ENCODE measurements around the gene SYN1. TPM values are rescaled to one million over a fixed set of nuclear protein-coding genes. Genes with fewer than 3 reads are reported as not detected.
"Not testable (repeated sequence)": the region's sequence is repeated elsewhere in the genome, so short reads cannot be mapped to it uniquely, and the experiment has no call there.

The SYN1 gene
- total RNA-seq (2014; rRNA removed; shearing (Covaris generic); ENCODE audit: low replicate concordance), result 0.26 TPM in 1 of 2 replicates, not detected in the other

- Histone ChIP-seq H3K4me3 (peak within 1 kb of the TSS; percentile 18; the same call in 1 of the 2 replicates), H3K9me3 (no peaks in the 10 kb centered on the region), H3K27me3 (no peaks in the 10 kb centered on the region), H3K36me3 (no peaks in the 10 kb centered on the region)
- DNase-seq, result peak; percentile 72
Observed at GRCh38 chrX:47619486-47620302, at the start of gene SYN1. Gene SYN1 (minus strand): TSS chrX:47619857. CDS start chrX:47619728, 129 bp downstream.

DNA sequence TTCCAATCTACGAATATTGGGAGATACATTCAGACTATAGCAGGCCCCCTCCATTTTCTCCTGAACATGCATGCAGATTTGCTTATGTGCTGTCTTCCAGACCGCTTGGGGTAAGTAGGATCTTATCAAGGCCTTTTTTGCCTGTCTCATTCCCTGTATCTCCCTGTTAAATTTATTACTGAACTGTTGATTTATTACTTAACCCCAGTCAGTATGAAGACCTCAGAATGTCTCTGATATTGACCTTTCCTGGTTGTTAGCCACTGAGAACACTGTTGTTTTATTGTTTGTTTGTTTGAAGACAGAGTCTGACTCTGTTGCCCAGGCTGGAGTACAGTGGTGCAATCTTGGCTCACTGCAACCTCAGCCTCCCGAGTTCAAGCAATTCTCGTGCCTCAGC, 46.1 kb upstream of the SYN1 start:
- H3K4me3 ChIP-seq, H3K36me3 ChIP-seq, H3K9me3 ChIP-seq, H3K27me3 ChIP-seq, DNase-seq: not testable (repeated sequence)

DNA sequence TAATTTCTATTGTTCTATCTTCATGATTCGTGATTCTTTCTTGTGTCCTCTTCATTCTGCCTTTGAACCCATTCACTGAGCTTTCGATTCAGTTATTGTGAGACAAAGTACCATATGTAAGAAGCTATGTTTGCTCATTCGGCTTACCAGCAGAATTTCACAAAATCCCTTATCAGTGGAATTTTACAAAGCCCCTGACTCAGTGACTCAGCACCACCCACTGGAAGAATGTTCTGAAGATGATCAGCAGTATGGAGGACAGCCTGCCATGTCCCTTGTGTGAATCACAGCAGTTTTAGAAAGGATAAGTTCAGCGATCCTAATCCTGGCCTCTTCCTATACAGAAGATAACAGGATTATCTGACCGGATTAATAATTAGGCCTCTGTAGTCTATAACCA, 45.1 kb upstream of the SYN1 start:
- no peak for DNase-seq
- Histone ChIP-seq H3K4me3 (no peak overlapping the region), H3K9me3 (no peaks in the 10 kb centered on the region)

DNA sequence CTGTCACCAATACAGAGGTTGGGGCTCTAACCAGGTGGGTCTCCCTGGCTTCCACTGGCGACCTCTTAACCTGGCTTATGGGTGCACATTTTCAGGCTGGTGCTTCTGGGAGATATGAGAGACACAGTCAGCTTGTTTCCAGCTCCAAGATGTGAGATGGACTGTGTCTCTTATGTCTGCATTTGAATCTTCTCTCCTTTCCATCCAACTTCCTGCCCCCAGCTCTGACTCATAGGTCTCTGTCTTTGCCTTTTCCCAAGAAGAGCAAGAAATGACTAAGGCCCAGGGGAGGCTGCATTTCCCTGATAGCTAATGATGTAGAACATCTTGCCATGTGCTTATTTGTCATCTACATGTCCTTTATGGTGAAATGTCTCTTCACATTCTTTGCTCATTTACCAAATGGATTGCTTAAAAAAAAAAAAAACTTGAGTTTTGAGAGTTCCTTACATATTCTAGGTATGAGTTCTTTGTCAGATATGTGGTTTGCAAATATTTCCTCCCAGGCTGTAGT, 42.5 kb upstream of the SYN1 start:
- Histone ChIP-seq H3K9me3 (no peaks in the 10 kb centered on the region), H3K27me3 (no peaks in the 10 kb centered on the region), H3K4me3 (no peak overlapping the region), H3K36me3 (peaks cover 10% of the 10 kb centered on the region)
- DNase-seq, result peak; percentile 58

More for the DNA sequence above, 45.1 kb upstream of the SYN1 start:
- Histone ChIP-seq H3K27me3 (no peaks in the 10 kb centered on the region), H3K36me3 (no peaks in the 10 kb centered on the region)

DNA sequence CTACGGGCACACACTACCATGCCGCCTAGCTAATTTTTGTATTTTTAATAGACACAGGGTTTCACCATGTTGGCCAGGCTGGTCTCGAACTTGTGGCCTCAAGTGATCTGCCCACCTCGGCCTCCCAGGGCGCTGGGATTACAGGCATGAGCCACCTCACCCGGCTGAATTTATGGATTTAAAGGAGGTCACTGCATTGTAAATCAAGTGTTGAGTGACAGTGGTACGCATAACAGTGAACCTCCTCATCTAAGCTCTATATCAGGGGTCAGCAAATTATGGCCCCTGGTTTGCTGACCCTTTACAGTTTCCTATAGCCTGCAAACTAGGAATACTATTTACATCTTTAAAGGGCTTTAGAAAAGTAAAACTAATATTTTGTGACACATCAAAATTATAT, 41.9 kb upstream of the SYN1 start:
- no peak overlapping the region for H3K4me3 ChIP-seq

GRCh38 chrX:47659421-47659726, 39.7 kb upstream of the SYN1 start:
- no peaks in the 10 kb centered on the region for H3K9me3 ChIP-seq
- no peak for DNase-seq

More for the DNA sequence above, 41.9 kb upstream of the SYN1 start:
- no peaks in the 10 kb centered on the region for H3K9me3 ChIP-seq
- H3K27me3 ChIP-seq, result no peaks in the 10 kb centered on the region
- H3K36me3 ChIP-seq, result peaks cover 16% of the 10 kb centered on the region
- DNase-seq, result no peak

GRCh38 chrX:47658684-47659420, 39.2 kb upstream of the SYN1 start, which contains the start of gene UXT:
Gene UXT (minus strand): TSS chrX:47659180. CDS start chrX:47658927, 253 bp downstream.
- Histone ChIP-seq H3K4me3 (peak within 1 kb of the TSS; percentile 67), H3K27me3 (no peaks in the 10 kb centered on the region), H3K36me3 (peaks cover 19% of the 10 kb centered on the region), H3K9me3 (no peaks in the 10 kb centered on the region)
- peak; percentile 92 for DNase-seq

More at GRCh38 chrX:47659421-47659726, 39.7 kb upstream of the SYN1 start:
- Histone ChIP-seq H3K4me3 (peak overlapping the region; percentile 67), H3K27me3 (no peaks in the 10 kb centered on the region), H3K36me3 (peaks cover 19% of the 10 kb centered on the region)

DNA sequence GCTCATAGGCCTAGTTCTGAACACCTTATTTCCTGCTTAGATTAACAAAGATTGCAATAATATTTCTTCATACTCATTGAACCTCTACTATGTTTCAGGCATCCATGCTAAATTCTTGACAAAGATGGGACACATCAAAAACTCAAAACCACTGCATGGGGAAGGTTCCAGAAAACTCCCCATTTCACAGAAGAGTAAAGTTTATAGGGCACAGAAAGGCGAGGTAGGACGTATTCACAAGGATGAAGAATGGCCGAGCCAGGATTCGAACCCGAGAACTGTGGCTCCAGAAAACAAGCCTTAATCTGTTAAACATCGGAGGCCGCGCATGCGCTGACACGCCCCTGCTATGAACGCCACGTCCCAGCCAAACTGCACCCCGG, 38.6 kb upstream of the SYN1 start:
- no peak for DNase-seq
- Histone ChIP-seq H3K27me3 (no peaks in the 10 kb centered on the region), H3K36me3 (peaks cover 19% of the 10 kb centered on the region), H3K9me3 (no peaks in the 10 kb centered on the region), H3K4me3 (peak overlapping the region; percentile 67)

- DNase-seq, result no peak
- H3K4me3 ChIP-seq, result peak overlapping the region; percentile 39
- no peaks in the 10 kb centered on the region for H3K9me3 ChIP-seq
- no peaks in the 10 kb centered on the region for H3K27me3 ChIP-seq
- peaks cover 14% of the 10 kb centered on the region for H3K36me3 ChIP-seq
Observed at GRCh38 chrX:47651043-47651905, 31.6 kb upstream of the SYN1 start.

DNA sequence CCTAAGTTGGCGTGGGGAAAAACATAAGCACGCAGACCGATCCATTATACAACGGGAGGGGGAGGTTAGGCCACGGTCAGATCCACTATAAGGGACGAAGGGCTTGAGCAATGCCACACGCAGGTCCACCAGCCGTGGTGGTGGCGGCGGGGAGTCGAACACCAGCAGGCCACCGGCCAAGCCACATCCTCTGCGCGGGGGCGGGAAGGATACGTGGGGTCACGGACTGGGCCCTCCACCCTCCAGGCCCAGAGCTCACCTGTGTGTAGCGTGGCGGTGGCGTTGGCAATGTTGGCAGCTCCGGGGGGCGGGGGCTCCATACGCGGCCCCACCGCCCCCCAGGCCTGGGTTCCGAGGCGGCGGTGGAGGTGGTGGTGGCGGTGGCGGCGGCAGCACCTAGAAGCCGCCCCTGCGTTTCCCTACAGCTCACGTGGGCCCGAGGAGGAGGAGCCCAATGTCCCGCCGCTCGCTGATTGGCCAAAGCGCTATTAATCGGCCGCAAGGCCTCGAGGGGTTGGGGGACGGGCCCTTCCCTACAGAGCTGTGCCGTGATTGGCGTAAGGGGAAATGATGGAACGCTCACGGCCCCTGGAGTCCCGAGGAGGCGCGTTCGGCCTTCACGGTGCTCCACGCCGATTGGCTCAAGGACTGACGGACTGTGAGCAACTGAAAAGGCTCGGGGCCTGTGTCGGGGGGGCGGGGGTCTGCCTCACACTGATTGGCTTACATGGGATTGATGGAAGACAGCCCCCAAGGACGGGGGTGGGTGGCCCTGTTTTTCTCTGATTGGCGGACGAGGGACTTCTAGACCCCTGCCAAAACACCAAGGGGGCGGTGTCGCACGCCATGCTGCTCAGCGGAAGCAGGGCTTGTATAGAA, 30.7 kb upstream of the SYN1 start, which contains the start of gene ELK1:
Gene ELK1 (minus strand): TSS at position 400 of the 879 bp plus-strand sequence. CDS start 9,122 bp downstream, outside the sequence.
- no peaks in the 10 kb centered on the region for H3K27me3 ChIP-seq
- no peaks in the 10 kb centered on the region for H3K9me3 ChIP-seq
- peaks cover 14% of the 10 kb centered on the region for H3K36me3 ChIP-seq
- peak within 1 kb of the TSS; percentile 85 for H3K4me3 ChIP-seq
- DNase-seq, result peak; percentile 98

- DNase-seq, result no peak
- Histone ChIP-seq H3K27me3 (no peaks in the 10 kb centered on the region), H3K36me3 (peaks cover 14% of the 10 kb centered on the region), H3K9me3 (no peaks in the 10 kb centered on the region), H3K4me3 (peak overlapping the region; percentile 85)
Observed at GRCh38 chrX:47649781-47650163, 30.1 kb upstream of the SYN1 start.

- Histone ChIP-seq H3K4me3 (peak overlapping the region; percentile 85), H3K9me3 (no peaks in the 10 kb centered on the region), H3K36me3 (peaks cover 15% of the 10 kb centered on the region), H3K27me3 (no peaks in the 10 kb centered on the region)
- no peak for DNase-seq
Observed at GRCh38 chrX:47649271-47649670, 29.6 kb upstream of the SYN1 start.

GRCh38 chrX:47648376-47648775, 28.7 kb upstream of the SYN1 start:
- H3K36me3 ChIP-seq, result peaks cover 17% of the 10 kb centered on the region
- no peak overlapping the region for H3K4me3 ChIP-seq
- no peak for DNase-seq
- H3K27me3 ChIP-seq, result no peaks in the 10 kb centered on the region
- no peaks in the 10 kb centered on the region for H3K9me3 ChIP-seq

DNA sequence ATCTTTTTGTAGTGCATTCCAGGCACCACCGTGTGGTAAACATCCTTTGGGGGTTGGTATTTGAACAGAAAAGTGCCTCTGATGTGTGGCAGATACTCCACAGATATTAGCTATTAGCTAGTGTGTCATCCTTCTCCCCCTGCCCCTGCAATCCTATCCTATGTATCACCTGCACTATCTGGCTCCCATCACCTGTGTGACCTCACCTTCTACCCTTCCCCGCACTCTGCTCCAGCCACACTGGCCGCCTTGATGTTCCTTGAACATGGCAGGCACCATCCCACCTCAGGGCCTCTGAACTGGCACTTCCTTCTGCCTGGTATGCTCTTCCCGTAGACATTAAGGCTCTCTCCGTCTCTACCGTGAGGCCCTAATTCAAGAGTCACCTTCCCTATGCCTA, 27.0 kb upstream of the SYN1 start:
- H3K36me3 ChIP-seq, result peaks cover 14% of the 10 kb centered on the region
- no peak overlapping the region for H3K4me3 ChIP-seq
- no peak for DNase-seq
- no peaks in the 10 kb centered on the region for H3K9me3 ChIP-seq
- no peaks in the 10 kb centered on the region for H3K27me3 ChIP-seq

GRCh38 chrX:47645530-47645929, 25.9 kb upstream of the SYN1 start:
- Histone ChIP-seq H3K36me3 (peaks cover 18% of the 10 kb centered on the region), H3K4me3 (no peak overlapping the region), H3K27me3 (no peaks in the 10 kb centered on the region), H3K9me3 (no peaks in the 10 kb centered on the region)
- no peak for DNase-seq
